ENCODE measurements around the gene LRP8. TPM values are rescaled to one million over a fixed set of nuclear protein-coding genes. Genes with fewer than 3 reads are reported as not detected.
A peak's percentile ranks its signal among the peaks of the same experiment; 100 is the strongest.
"Not testable (repeated sequence)": the region's sequence is repeated elsewhere in the genome, so short reads cannot be mapped to it uniquely, and the experiment has no call there.

The LRP8 gene
- total RNA-seq, 1 experiment from 2014 or later, result 21.4 TPM

- H3K4me1 ChIP-seq, result no peaks in the 10 kb centered on the region
- no peak overlapping the region for H3K27ac ChIP-seq
- H3K27me3 ChIP-seq, result no peaks in the 10 kb centered on the region
- no peak for DNase-seq
- no peaks in the 10 kb centered on the region for H3K9me3 ChIP-seq (replicated peaks)
- no peak overlapping the region for H3K4me3 ChIP-seq
- peaks cover 38% of the 10 kb centered on the region for H3K36me3 ChIP-seq
These were observed 113.4 kb downstream of the LRP8 start for GRCh38 chr1:53214376-53214940.

DNA sequence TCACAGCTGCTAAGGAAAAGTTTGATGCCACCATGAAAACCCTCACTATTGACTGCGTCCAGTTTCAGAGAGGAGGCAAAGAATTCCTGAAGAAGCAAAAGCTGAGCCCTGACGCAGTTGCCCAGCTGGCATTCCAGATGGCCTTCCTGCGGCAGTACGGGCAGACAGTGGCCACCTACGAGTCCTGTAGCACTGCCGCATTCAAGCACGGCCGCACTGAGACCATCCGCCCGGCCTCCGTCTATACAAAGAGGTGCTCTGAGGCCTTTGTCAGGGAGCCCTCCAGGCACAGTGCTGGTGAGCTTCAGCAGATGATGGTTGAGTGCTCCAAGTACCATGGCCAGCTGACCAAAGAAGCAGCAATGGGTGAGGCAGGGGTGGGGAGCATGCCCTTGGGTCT, 116.9 kb downstream of the LRP8 start:
- no peak for DNase-seq
- no peaks in the 10 kb centered on the region for H3K27me3 ChIP-seq
- H3K4me1 ChIP-seq, result no peaks in the 10 kb centered on the region
- peaks cover 12% of the 10 kb centered on the region for H3K9me3 ChIP-seq (replicated peaks)
- no peak overlapping the region for H3K27ac ChIP-seq
- H3K36me3 ChIP-seq, result peaks cover 64% of the 10 kb centered on the region
- H3K4me3 ChIP-seq, result no peak overlapping the region

- peaks cover 67% of the 10 kb centered on the region for H3K36me3 ChIP-seq
- DNase-seq, result no peak
These were observed 117.5 kb downstream of the LRP8 start for GRCh38 chr1:53210352-53210751.

DNA sequence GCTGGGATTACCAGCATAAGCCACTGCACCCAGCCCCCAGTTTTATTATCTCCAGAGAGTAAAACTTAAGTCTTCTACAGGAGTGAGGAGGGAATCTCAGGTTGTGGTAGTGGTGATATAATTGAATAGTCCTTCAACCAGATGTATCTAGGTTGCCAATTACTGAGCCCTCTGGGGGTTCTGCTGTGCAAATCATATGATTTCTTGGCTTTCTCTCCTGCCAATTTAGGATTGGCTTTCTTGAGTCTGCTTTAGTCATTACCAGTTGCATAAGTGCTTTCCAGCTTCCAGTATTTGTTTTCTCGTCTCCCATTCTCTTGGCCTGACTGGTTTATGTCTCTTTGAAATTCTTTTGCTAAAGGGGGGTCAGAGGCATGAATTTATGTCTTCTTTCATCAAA, 120.1 kb downstream of the LRP8 start:
- DNase-seq, result no peak
- H3K36me3 ChIP-seq, result peaks cover 69% of the 10 kb centered on the region

More at GRCh38 chr1:53210352-53210751, 117.5 kb downstream of the LRP8 start:
- H3K27me3 ChIP-seq, result no peaks in the 10 kb centered on the region
- peaks cover 12% of the 10 kb centered on the region for H3K9me3 ChIP-seq (replicated peaks)
- no peak overlapping the region for H3K27ac ChIP-seq
- no peak overlapping the region for H3K4me3 ChIP-seq
- H3K4me1 ChIP-seq, result no peaks in the 10 kb centered on the region

DNA sequence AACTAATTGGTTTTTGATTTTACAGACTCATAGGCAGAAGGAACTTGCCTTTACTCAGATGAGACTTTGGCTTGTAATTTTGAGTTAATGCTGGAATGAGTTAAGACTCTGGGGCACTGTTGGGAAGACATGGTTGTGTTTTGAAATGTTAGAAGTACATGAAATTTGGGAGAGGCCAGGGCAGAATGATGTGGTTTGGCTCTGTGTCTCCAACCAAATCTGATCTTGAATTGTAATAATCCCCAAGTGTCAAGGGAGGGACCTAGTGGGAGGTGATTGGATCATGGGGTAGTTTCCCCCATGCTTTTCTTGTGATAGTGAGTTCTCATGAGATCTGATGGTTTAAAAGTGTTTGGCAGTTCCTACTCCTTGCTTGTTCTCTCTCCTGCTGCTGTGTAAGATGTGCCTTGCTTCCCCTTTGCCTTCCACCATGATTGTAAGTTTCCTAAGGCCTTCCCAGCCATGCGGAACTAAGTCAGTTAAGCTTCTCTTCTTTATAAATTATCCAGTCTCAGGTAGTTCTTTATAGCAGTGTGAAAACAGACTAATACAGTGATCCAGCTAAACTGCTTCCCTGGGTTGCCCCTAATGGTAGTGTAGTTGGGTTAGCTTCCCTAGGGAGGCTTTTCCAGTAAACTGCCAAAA, 121.0 kb downstream of the LRP8 start:
- H3K27ac ChIP-seq, result no peak overlapping the region

More for the DNA sequence above, 120.1 kb downstream of the LRP8 start:
- no peaks in the 10 kb centered on the region for H3K27me3 ChIP-seq
- no peak overlapping the region for H3K4me3 ChIP-seq
- no peaks in the 10 kb centered on the region for H3K4me1 ChIP-seq
- H3K9me3 ChIP-seq (replicated peaks), result peaks cover 12% of the 10 kb centered on the region
- H3K27ac ChIP-seq, result no peak overlapping the region

GRCh38 chr1:53206083-53206685, 121.7 kb downstream of the LRP8 start:
- not testable (repeated sequence) for H3K27me3 ChIP-seq, H3K4me1 ChIP-seq, H3K4me3 ChIP-seq, H3K27ac ChIP-seq
- DNase-seq, result peak; percentile 34 to 38
- H3K9me3 ChIP-seq (replicated peaks), result peaks cover 12% of the 10 kb centered on the region
- H3K36me3 ChIP-seq, result peaks cover 68% of the 10 kb centered on the region

More for the DNA sequence above, 121.0 kb downstream of the LRP8 start:
- Histone ChIP-seq H3K27me3 (no peaks in the 10 kb centered on the region), H3K9me3 (replicated peaks) (peaks cover 12% of the 10 kb centered on the region), H3K4me3 (no peak overlapping the region), H3K4me1 (no peaks in the 10 kb centered on the region), H3K36me3 (peaks cover 68% of the 10 kb centered on the region)
- DNase-seq, result no peak

DNA sequence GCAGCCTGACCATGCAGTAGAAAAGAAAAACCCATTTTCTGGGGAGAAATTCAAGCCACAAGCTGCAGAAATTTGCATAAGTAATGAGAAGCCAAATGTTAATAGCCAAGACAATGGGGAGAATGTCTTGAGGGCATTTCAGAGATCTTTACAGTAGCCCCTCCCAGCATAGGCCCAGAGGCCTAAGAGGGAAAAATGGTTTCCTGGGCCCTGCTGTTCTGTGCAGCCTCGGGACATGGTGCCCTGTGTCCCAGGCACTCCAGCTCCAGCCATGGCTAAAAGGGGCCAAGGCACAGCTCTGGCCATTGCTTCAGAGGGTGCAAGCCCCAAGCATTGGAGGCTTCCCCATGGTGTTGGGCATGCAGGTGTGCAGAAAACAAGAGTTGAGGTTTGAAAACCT, 122.4 kb downstream of the LRP8 start:
- not testable (repeated sequence) for H3K4me3 ChIP-seq, DNase-seq, H3K27ac ChIP-seq, H3K27me3 ChIP-seq, H3K4me1 ChIP-seq
- H3K36me3 ChIP-seq, result peaks cover 61% of the 10 kb centered on the region
- H3K9me3 ChIP-seq (replicated peaks), result peaks cover 12% of the 10 kb centered on the region

DNA sequence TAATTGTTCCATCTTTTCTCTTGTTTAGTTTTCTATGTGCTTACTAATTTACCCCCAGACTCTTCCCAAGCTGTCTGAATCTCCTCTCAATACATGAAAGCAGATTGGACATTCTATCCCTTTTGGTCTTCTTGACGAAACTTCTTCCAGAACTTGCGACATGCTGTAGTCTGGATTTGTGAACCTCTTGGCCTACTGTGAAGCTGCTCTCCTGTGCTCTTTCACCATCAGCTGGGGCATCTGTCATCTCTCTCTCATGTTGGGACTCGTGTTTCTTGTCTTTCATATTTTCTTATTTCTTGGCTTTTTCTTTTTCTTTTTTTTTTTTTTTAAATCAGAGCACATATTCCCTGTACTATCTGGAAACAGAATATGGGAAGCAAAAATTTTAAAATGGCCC, 124.4 kb downstream of the LRP8 start:
- peaks cover 47% of the 10 kb centered on the region for H3K36me3 ChIP-seq
- H3K9me3 ChIP-seq (replicated peaks), result peaks cover 12% of the 10 kb centered on the region
- no peak overlapping the region for H3K27ac ChIP-seq

DNA sequence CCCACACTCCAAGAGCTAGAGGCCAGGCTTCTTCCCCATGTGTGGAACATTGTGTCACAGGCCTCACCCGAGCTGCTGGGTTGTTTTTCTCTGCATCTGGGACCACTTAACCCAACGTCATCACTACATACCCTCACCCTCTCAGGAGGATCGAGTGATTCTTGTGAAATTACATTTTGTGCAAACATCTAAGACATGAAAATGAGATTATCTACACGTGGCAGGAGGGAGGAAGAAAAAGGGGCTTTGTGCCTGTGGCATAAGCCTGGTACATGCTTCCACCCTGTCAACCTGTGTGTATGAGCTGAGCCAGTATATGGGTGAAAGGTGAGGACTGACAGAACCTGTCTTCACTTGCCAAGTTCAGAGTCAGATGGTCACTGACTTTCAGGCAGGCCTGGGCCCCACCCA, 129.6 kb downstream of the LRP8 start:
- H3K27me3 ChIP-seq, result no peaks in the 10 kb centered on the region
- H3K36me3 ChIP-seq, result peaks cover 4% of the 10 kb centered on the region; the same call in 1 of the 2 replicates
- H3K4me3 ChIP-seq, result no peak overlapping the region
- no peaks in the 10 kb centered on the region for H3K9me3 ChIP-seq (replicated peaks)
- no peak for DNase-seq
- H3K27ac ChIP-seq, result no peak overlapping the region
- H3K4me1 ChIP-seq, result peaks cover 7% of the 10 kb centered on the region; the same call in 1 of the 2 replicates

More for the DNA sequence above, 124.4 kb downstream of the LRP8 start:
- H3K4me3 ChIP-seq, result no peak overlapping the region
- H3K4me1 ChIP-seq, result no peaks in the 10 kb centered on the region
- H3K27me3 ChIP-seq, result no peaks in the 10 kb centered on the region
- DNase-seq, result no peak

DNA sequence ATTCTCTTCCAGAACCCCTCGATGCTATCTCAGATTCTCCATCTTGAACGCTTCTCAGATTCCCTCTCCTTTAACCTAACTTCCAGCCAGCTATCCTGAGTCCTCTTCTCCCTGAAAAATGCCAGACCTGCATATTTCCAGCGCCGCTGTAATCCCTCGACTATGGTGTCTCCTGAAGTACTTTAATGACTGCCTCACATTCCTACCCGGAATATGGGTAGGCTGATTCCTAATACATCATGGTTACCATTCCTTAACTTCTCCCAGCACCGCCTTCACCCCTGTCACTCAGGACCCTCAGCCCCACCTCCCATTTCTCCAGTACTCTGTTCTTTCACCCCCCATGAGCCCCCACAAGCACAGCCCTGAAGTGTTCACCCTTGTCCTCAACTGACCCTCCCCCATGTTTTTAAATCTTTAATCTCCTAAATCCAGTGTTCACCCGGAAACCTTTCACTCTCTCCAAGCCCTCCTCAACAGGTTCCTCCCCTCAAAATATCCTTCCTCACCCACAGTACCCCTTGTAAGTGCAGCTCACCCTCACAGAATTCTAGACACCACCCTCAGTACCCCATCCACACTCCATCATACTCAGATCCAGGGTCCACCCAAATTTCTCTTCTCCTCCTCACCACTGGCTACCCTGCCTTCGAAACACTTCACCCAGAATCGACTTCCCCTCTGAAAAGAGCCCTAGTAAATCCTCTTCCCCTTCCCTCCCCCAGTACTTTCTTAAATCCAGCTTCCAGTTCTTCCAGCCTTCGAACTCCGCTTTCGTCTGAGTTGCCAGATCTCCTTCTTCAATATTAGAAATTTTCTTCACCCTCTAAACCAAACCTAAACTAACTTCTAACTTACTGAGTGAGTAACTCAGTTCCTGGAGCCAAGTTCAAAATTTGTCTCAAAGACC, 130.3 kb downstream of the LRP8 start:
- H3K4me3 ChIP-seq, result peak overlapping the region; percentile 93
- H3K36me3 ChIP-seq, result no peaks in the 10 kb centered on the region
- peaks cover 7% of the 10 kb centered on the region; the same call in 1 of the 2 replicates for H3K4me1 ChIP-seq
- no peaks in the 10 kb centered on the region for H3K9me3 ChIP-seq (replicated peaks)
- H3K27me3 ChIP-seq, result no peaks in the 10 kb centered on the region
- peak in 1 of 2 experiments; percentile 42 for DNase-seq
- peak overlapping the region; percentile 69 for H3K27ac ChIP-seq

DNA sequence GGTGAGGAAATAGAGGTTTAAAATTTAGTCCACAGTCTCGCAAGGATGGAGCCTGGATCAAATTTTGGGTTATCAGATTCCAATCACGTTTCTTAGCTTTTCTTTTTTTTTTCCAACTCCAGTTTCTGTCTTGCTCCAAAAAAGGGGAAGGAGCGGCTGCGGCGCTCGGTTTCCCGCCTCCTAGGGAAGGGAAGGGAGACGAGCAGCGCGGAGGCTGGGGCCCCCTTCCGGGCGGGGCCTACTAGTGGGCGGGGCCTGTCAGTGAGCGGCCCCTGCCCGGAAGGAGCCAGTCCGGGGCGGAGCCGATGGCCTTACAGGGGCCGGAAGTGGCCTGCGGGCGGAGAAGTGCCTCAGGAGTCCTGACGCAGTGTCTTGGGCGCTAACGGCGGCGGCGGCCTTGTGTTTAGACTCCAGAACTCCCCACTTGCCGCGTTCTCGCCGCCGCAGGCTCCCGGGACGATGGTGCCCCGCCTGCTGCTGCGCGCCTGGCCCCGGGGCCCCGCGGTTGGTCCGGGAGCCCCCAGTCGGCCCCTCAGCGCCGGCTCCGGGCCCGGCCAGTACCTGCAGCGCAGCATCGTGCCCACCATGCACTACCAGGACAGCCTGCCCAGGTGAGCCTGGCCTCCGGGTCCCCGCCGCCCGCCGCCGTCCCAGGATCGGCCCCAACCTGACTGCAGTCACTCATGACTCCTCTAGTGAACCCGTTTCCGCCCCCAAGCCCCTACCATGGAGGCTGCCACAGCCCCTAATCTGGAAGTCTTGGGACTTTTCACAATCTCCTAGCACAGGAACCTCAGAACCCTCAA, 131.2 kb downstream of the LRP8 start, which contains the start of gene CPT2:
Gene CPT2, plus strand, starts transcription at position 340 of the 806 bp plus-strand sequence. Its CDS starts 120 bp downstream, at position 460.
- DNase-seq, result peak; percentile 95 to 97
- H3K27ac ChIP-seq, result peak within 1 kb of the TSS; percentile 69

DNA sequence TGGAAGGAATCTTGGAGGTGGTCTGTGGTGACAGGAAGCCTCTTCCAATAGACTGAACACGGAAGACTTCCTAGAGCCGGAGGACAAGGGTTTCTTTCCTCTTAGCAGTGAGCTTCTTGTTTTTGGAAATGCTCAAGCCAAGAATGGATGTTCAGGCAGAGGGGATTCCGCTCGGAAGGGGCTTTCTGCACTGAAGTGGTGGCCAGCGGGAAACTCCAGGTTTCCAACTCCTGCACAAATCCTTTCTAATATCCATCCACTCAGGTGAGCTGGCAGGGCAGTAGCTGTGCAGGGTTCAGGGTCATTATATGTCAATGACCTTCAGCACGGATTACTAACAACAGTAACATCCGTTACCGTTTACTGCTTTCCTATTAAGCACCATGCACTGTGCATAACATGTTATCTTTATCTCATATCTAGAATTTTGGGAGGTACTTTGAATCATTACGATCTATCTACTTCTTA, 131.8 kb downstream of the LRP8 start:
- H3K27me3 ChIP-seq, result no peaks in the 10 kb centered on the region
- peak in 1 of 2 experiments; percentile 32 for DNase-seq
- no peaks in the 10 kb centered on the region for H3K9me3 ChIP-seq (replicated peaks)
- H3K36me3 ChIP-seq, result no peaks in the 10 kb centered on the region
- H3K4me1 ChIP-seq, result peaks cover 7% of the 10 kb centered on the region; the same call in 1 of the 2 replicates
- peak overlapping the region; percentile 69 for H3K27ac ChIP-seq
- H3K4me3 ChIP-seq, result peak overlapping the region; percentile 93

More for the DNA sequence above, 131.2 kb downstream of the LRP8 start, which contains the start of gene CPT2:
- Histone ChIP-seq H3K4me3 (peak within 1 kb of the TSS; percentile 93), H3K4me1 (peaks cover 7% of the 10 kb centered on the region; the same call in 1 of the 2 replicates), H3K27me3 (no peaks in the 10 kb centered on the region), H3K36me3 (no peaks in the 10 kb centered on the region), H3K9me3 (replicated peaks) (no peaks in the 10 kb centered on the region)

GRCh38 chr1:53195246-53196016, 132.4 kb downstream of the LRP8 start:
- DNase-seq, result peak in 1 of 2 experiments; percentile 32

More at GRCh38 chr1:53195246-53196016, 132.4 kb downstream of the LRP8 start:
- Histone ChIP-seq H3K4me3 (peak overlapping the region; percentile 93; the same call in 1 of the 2 replicates), H3K27ac (no peak overlapping the region), H3K9me3 (replicated peaks) (no peaks in the 10 kb centered on the region), H3K4me1 (peaks cover 7% of the 10 kb centered on the region; the same call in 1 of the 2 replicates), H3K36me3 (no peaks in the 10 kb centered on the region), H3K27me3 (no peaks in the 10 kb centered on the region)
